PC-3 (cell line): ENCODE data around the gene PBX3. TPM values are rescaled to one million over a fixed set of nuclear protein-coding genes. Genes with fewer than 3 reads are reported as not detected.

ENCODE experiments used
- ATAC-seq: fragments of 200-7000 bp; cut with Tn5 transposase; 2 replicates; pipeline ENCODE4 v1.9.1; 2020; ENCODE audit warnings: mild to moderate bottlenecking, moderate library complexity
- BruUV-seq: library from RNA; stranded (reverse); fragments of 400-500 nt; replicated peaks from 2 replicates; lab custom pipeline; 2021; lab: Mats Ljungman, UMichigan
- CTCF ChIA-PET: fragments of 300-600 bp; sonication (Branson Sonifier 250); formaldehyde crosslinking; loops from one replicate; lab custom pipeline; 2022; ENCODE audit warnings: antibody characterized with exemption; lab: Charles Lee
- POLR2A ChIA-PET: fragments of 300-600 bp; sonication (Branson Sonifier 250); formaldehyde crosslinking; loops from one replicate; lab custom pipeline; 2022; ENCODE audit warnings: antibody characterized with exemption; ENCODE audit not compliant: unreplicated experiment; lab: Charles Lee
- DNase-seq: peaks from one replicate; pipeline ENCODE4 v3.0.0-alpha.2; 2015
- H2AFZ ChIP-seq: fragments of 300-600 bp; sonication (generic); 2 replicates; pipeline ENCODE4 v1.6.0; 2016; ENCODE audit warnings: antibody characterized with exemption, low read length
- H3F3A ChIP-seq: fragments of 300-600 bp; sonication (generic); one replicate; pipeline ENCODE4 v1.6.0; 2017; ENCODE audit warnings: antibody characterized with exemption, low read length, control low read depth, mild to moderate bottlenecking; ENCODE audit not compliant: unreplicated experiment
- H3K27ac ChIP-seq: fragments of 300-600 bp; sonication (generic); 2 replicates; pipeline ENCODE4 v1.5.1; 2016; ENCODE audit warnings: mild to moderate bottlenecking, low read length
- H3K27me3 ChIP-seq: fragments of 300-600 bp; sonication (generic); 2 replicates; pipeline ENCODE4 v1.6.1; 2016; ENCODE audit warnings: low read length, mixed read lengths
- H3K36me3 ChIP-seq: fragments of 300-600 bp; sonication (generic); 2 replicates; pipeline ENCODE4 v1.6.1; 2016; ENCODE audit warnings: low read depth, mixed run types, low read length, mixed read lengths
- H3K4me1 ChIP-seq: fragments of 300-600 bp; sonication (generic); 2 replicates; pipeline ENCODE4 v1.5.1; 2016; ENCODE audit warnings: low read length; ENCODE audit not compliant: insufficient read depth
- H3K4me2 ChIP-seq: fragments of 300-600 bp; sonication (generic); 2 replicates; pipeline ENCODE4 v1.6.0; 2016; ENCODE audit warnings: low read length
- H3K4me3 ChIP-seq: fragments of 300-600 bp; sonication (generic); 2 replicates; pipeline ENCODE4 v1.5.1; 2016; ENCODE audit warnings: mild to moderate bottlenecking, low read length, mixed read lengths
- H3K79me2 ChIP-seq: fragments of 300-600 bp; sonication (generic); 2 replicates; pipeline ENCODE4 v1.6.1; 2017; ENCODE audit warnings: low read length, mixed read lengths
- H3K9ac ChIP-seq: fragments of 300-600 bp; sonication (generic); 2 replicates; pipeline ENCODE4 v1.6.0; 2016; ENCODE audit warnings: mild to moderate bottlenecking, low read length
- H3K9me2 ChIP-seq: fragments of 300-600 bp; sonication (generic); replicated peaks from 2 replicates; pipeline ENCODE4 v1.6.1; 2016; ENCODE audit warnings: mixed run types, low read length, mixed read lengths
- H3K9me3 ChIP-seq: fragments of 300-600 bp; sonication (generic); 2 replicates; pipeline ENCODE4 v1.6.1; 2016; ENCODE audit warnings: low read length, mixed read lengths
- H4K20me1 ChIP-seq: fragments of 300-600 bp; sonication (generic); 2 replicates; pipeline ENCODE4 v1.6.1; 2016; ENCODE audit warnings: low read length, mixed read lengths
- CTCF ChIP-seq: fragments of 300-600 bp; sonication (generic); conservative IDR thresholded peaks from 2 replicates; pipeline ENCODE4 v1.5.1; 2017; ENCODE audit warnings: antibody characterized with exemption, low read depth, mild to moderate bottlenecking, low read length
- EZH2 ChIP-seq: fragments of 300-600 bp; sonication (generic); IDR thresholded peaks from one replicate; pipeline ENCODE4 v1.6.1; 2017; ENCODE audit warnings: antibody characterized with exemption, mild to moderate bottlenecking, low read length; ENCODE audit not compliant: unreplicated experiment
- EZH2phosphoT487 ChIP-seq: fragments of 300-600 bp; sonication (generic); IDR thresholded peaks from 2 replicates; pipeline ENCODE4 v1.6.1; 2018; ENCODE audit warnings: mild to moderate bottlenecking, antibody characterized with exemption, low read length, borderline replicate concordance
- intact Hi-C: fragments of 100-400 bp; cut with micrococcal nuclease; formaldehyde crosslinking; loops from 2 replicates; pipeline ENCODE4 v1.9.0; 2023
- total RNA-seq: library from RNA; depleted of rRNA; stranded (reverse); fragments of >200 nt; gene quantifications from 2 replicates; pipeline ENCODE4 v1.2.3, GENCODE V29; 2014

PBX3 gene
- total RNA-seq, 1 experiment from 2014 or later = 35.5 TPM

GRCh38 chr9:125861405-125862058 lies 114.4 kb downstream of the PBX3 start:
- H3K4me2 ChIP-seq = no peak overlapping the region
- no peak overlapping the region for H2AFZ ChIP-seq
- no peak for DNase-seq
- H3K27me3 ChIP-seq = no peaks in the 10 kb centered on the region
- no peaks in the 10 kb centered on the region for H3K9me3 ChIP-seq
- H3K9me2 ChIP-seq = no peaks in the 10 kb centered on the region
- H3K79me2 ChIP-seq = no peaks in the 10 kb centered on the region
- no peak overlapping the region for H3K4me3 ChIP-seq
- ATAC-seq = no peak
- no peaks in the 10 kb centered on the region for H3K4me1 ChIP-seq
- intact Hi-C loops = no loop called here
- no peaks in the 10 kb centered on the region for H3F3A ChIP-seq
- no peaks in the 10 kb centered on the region for H3K36me3 ChIP-seq
- ChIA-PET CTCF (no interaction called here), POLR2A (no interaction called here)
- no peak overlapping the region for H3K27ac ChIP-seq
- no peaks in the 10 kb centered on the region for H4K20me1 ChIP-seq
- H3K9ac ChIP-seq = no peak overlapping the region
- no TSS peak for BruUV-seq
- TF ChIP-seq CTCF = no peak
- TF ChIP-seq EZH2phosphoT487 = no peak
- no peak for TF ChIP-seq EZH2

GRCh38 chr9:125863923-125864322 lies 116.8 kb downstream of the PBX3 start:
- H2AFZ ChIP-seq = no peak overlapping the region
- no peaks in the 10 kb centered on the region for H3K79me2 ChIP-seq
- CTCF ChIA-PET = no interaction called here
- H3K4me3 ChIP-seq = no peak overlapping the region
- no peak for DNase-seq
- H3K27me3 ChIP-seq = no peaks in the 10 kb centered on the region
- intact Hi-C loops = no loop called here
- no peak overlapping the region for H3K9ac ChIP-seq
- POLR2A ChIA-PET = no interaction called here
- H3K9me2 ChIP-seq = no peaks in the 10 kb centered on the region
- H3K9me3 ChIP-seq = no peaks in the 10 kb centered on the region
- H4K20me1 ChIP-seq = no peaks in the 10 kb centered on the region
- H3K36me3 ChIP-seq = no peaks in the 10 kb centered on the region
- no peak for TF ChIP-seq CTCF
- TF ChIP-seq EZH2 = no peak
- TF ChIP-seq EZH2phosphoT487 = no peak
- H3F3A ChIP-seq = no peaks in the 10 kb centered on the region
- H3K4me2 ChIP-seq = no peak overlapping the region
- no peak for ATAC-seq
- no TSS peak for BruUV-seq
- H3K4me1 ChIP-seq = no peaks in the 10 kb centered on the region
- no peak overlapping the region for H3K27ac ChIP-seq

GRCh38 chr9:125867751-125868415 lies 120.7 kb downstream of the PBX3 start:
- Histone ChIP-seq H3F3A (no peaks in the 10 kb centered on the region), H3K9ac (no peak overlapping the region), H3K4me1 (no peaks in the 10 kb centered on the region), H3K79me2 (no peaks in the 10 kb centered on the region), H3K9me2 (no peaks in the 10 kb centered on the region), H3K4me3 (no peak overlapping the region), H3K27me3 (no peaks in the 10 kb centered on the region), H3K36me3 (no peaks in the 10 kb centered on the region), H3K9me3 (no peaks in the 10 kb centered on the region), H3K27ac (no peak overlapping the region), H2AFZ (no peak overlapping the region), H4K20me1 (no peaks in the 10 kb centered on the region), H3K4me2 (no peak overlapping the region)
- ATAC-seq (no peak), DNase-seq (peak; percentile 8)
- BruUV-seq = no TSS peak
- POLR2A ChIA-PET = no interaction called here
- CTCF ChIA-PET = no interaction called here
- intact Hi-C loops = no loop called here
- TF ChIP-seq EZH2phosphoT487 = no peak
- TF ChIP-seq CTCF = no peak
- no peak for TF ChIP-seq EZH2
